K562 (cell line): ENCODE results near the gene AP3B2. TPM values are rescaled to one million over a fixed set of nuclear protein-coding genes. Genes with fewer than 3 reads are reported as not detected.

Experiments
- CHD4 ChIP-seq: fragments of 200-600 bp; sonication (generic); IDR thresholded peaks from 3 replicates; pipeline ENCODE4 v1.6.1; 2012; ENCODE audit warnings: low read depth, mild to moderate bottlenecking, mixed read lengths, low read length, inconsistent platforms; ENCODE audit not compliant: insufficient read depth, insufficient replicate concordance, poor library complexity, severe bottlenecking
- FOXJ2 ChIP-seq: fragments of 200-800 bp; sonication (Bioruptor generic); IDR thresholded peaks from 2 replicates; pipeline ENCODE4 v1.6.1; 2016; ENCODE audit warnings: missing genetic modification characterization, missing compliant biosample characterization
- FOXJ3 ChIP-seq: sonication (generic); formaldehyde crosslinking; IDR thresholded peaks from 2 replicates; pipeline ENCODE4 v1.4.0; 2020; ENCODE audit warnings: mild to moderate bottlenecking, missing genetic modification reagents
- FOXK2 ChIP-seq, 2 experiments: fragments of 450-650 bp; IDR thresholded peaks in 1 of 2; conservative IDR thresholded peaks in 1 of 2; 2 replicates each; pipeline ENCODE4 v1.6.1; 2016; ENCODE audit warnings: low read depth in 2 of 2, mild to moderate bottlenecking in 1 of 2
- MAFK ChIP-seq: IDR thresholded peaks from 2 replicates; pipeline ENCODE4 v1.6.1; 2011; ENCODE audit warnings: low read length, improper control_type of control experiment
- MECOM ChIP-seq: fragments of 250-450 bp; sonication (Bioruptor Pico); IDR thresholded peaks from 2 replicates; pipeline ENCODE4 v1.8.0; 2022; ENCODE audit warnings: inconsistent platforms
- MYNN ChIP-seq, 2 experiments: sonication (generic); formaldehyde crosslinking in 1 of 2; IDR thresholded peaks; 2 replicates each; pipeline versions ENCODE4 v1.5.0 to v1.6.1; 2016 to 2020; ENCODE audit warnings: antibody characterized with exemption in 1 of 2, missing genetic modification reagents in 1 of 2
- NFE2 ChIP-seq: IDR thresholded peaks from 2 replicates; pipeline ENCODE4 v1.6.1; 2014; ENCODE audit warnings: antibody characterized with exemption, low read depth
- ZNF253 ChIP-seq: fragments of 250-450 bp; sonication (Bioruptor Pico); conservative IDR thresholded peaks from 2 replicates; pipeline ENCODE4 v1.6.1; 2021; ENCODE audit warnings: mild to moderate bottlenecking
- ZNF384 ChIP-seq: IDR thresholded peaks from 2 replicates; pipeline ENCODE4 v1.6.1; 2012; ENCODE audit warnings: low read depth, low read length, improper control_type of control experiment
- polyA plus RNA-seq, 8 experiments: library from polyadenylated mRNA; depleted of rRNA in 4 of 8; stranded (reverse) in 5 of 8; unstranded in 3 of 8; fragments of >200 nt; fragmentation: Nextera tagmentation in 2 of 8; fragmentation: Illumina TruSeq in 1 of 8; extraction: Ambion mirVana in 2 of 8; extraction: Trizol in 1 of 8; gene quantifications; 2 replicates each; pipeline versions ENCODE4 v1.2.1 to v1.2.3, GENCODE V29; 2011 to 2014; ENCODE audit warnings: inconsistent platforms in 1 of 8, missing spikeins in 1 of 8
- total RNA-seq, 7 experiments: library from RNA; depleted of rRNA in 6 of 7; stranded (reverse); fragments of >200 nt in 6 of 7; fragmentation: Illumina TruSeq in 2 of 7; extraction: Trizol in 2 of 7; gene quantifications; 2 replicates each; pipeline versions ENCODE4 v1.2.1 to v1.2.3, GENCODE V29; 2011 to 2021; ENCODE audit warnings: low replicate concordance in 1 of 7
- TF ChIP-seq, protein P1 (sequence below): fragments of 450-650 bp; IDR thresholded peaks from 2 replicates; pipeline ENCODE4 v1.6.1; 2016
- TF ChIP-seq, protein P2 (sequence below), 2 experiments: fragments of 450-650 bp in 1 of 2; sonication (generic) in 1 of 2; formaldehyde crosslinking in 1 of 2; IDR thresholded peaks in 1 of 2; conservative IDR thresholded peaks in 1 of 2; 2 replicates each; pipeline versions ENCODE4 v1.6.1 to v1.8.1; 2016 to 2023; ENCODE audit warnings: mild to moderate bottlenecking in 2 of 2, moderate library complexity in 2 of 2, inconsistent platforms in 1 of 2, missing genetic modification reagents in 1 of 2

The AP3B2 gene
- total and polyA plus RNA-seq, 9 of the 15 experiments (the other 6 are each of a cell fraction or from before 2014, with no cell fraction given): 0.03 to 0.15 (median 0.10) TPM; not detected in 2

DNA sequence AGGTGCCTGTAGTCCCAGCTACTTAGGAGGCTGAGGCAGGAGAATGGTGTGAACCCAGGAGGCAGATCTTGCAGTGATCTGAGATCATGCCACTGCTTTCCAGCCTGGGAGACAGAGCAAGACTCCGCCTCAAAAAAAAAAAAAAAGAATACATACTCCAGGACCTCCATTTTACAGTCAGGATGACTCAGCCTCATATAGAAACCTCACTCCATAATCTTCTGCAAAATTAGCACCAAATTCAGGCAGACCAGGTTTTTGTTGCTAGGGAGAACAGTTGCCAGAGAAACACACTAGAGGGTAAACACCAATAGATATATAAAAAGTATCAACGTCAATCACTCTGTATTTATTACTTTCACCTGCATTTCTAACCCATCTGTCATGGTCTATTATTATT, 28.3 kb upstream of the AP3B2 start (continued):
- TF ChIP-seq CHD4 (no peak), MAFK (peak; percentile 25; the same call in 1 of the 2 replicates), ZNF384 (peak; percentile 84), MECOM (CRISPR knock-in tag) (no peak), MYNN (IDR thresholded peaks at IDR 0.05) (peak; percentile 77; the same call in 1 of the 2 replicates), MYNN (CRISPR knock-in tag; IDR thresholded peaks at IDR 0.05) (no peak), ZNF253 (CRISPR knock-in tag) (no peak), NFE2 (peak; percentile 64), FOXJ3 (0 out of 2 replicates have a peak, but pooled peaks have one; percentile 55), FOXJ2 (tag) (peak; percentile 95), FOXK2 (conservative IDR thresholded peaks at IDR 0.05 in 1 of 2, IDR thresholded peaks at IDR 0.05 in 1 of 2; ENCODE audit: low read depth in 2 of 2) (peak in 1 of 2 experiments; percentile 18; a peak in 1 of 4 replicates)
- TF ChIP-seq, protein P1, sequence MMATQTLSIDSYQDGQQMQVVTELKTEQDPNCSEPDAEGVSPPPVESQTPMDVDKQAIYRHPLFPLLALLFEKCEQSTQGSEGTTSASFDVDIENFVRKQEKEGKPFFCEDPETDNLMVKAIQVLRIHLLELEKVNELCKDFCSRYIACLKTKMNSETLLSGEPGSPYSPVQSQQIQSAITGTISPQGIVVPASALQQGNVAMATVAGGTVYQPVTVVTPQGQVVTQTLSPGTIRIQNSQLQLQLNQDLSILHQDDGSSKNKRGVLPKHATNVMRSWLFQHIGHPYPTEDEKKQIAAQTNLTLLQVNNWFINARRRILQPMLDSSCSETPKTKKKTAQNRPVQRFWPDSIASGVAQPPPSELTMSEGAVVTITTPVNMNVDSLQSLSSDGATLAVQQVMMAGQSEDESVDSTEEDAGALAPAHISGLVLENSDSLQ: 0 out of 2 replicates have a peak, but pooled peaks have one; percentile 17
- TF ChIP-seq, protein P2, sequence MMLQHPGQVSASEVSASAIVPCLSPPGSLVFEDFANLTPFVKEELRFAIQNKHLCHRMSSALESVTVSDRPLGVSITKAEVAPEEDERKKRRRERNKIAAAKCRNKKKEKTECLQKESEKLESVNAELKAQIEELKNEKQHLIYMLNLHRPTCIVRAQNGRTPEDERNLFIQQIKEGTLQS (IDR thresholded peaks at IDR 0.05): peak; percentile 57
- TF ChIP-seq, protein P2 (CRISPR knock-in tag; conservative IDR thresholded peaks at IDR 0.05): no peak
